OCI-LY1 (cell line): ENCODE results near the gene CLBA1.
"Not testable (repeated sequence)": the region's sequence is repeated elsewhere in the genome, so short reads cannot be mapped to it uniquely, and the experiment has no call there.

Experiments
- H2AFZ ChIP-seq: fragments of 200-600 bp; sonication (generic), shearing (Covaris generic); 2 replicates; pipeline ENCODE4 v1.6.0; 2014; ENCODE audit warnings: antibody characterized with exemption, mild to moderate bottlenecking, low read length
- H3F3A ChIP-seq: fragments of 200-600 bp; sonication (generic), shearing (Covaris generic); 2 replicates; pipeline ENCODE4 v1.6.0; 2014; ENCODE audit warnings: mild to moderate bottlenecking, antibody characterized with exemption, low read length, moderate library complexity; ENCODE audit not compliant: insufficient read depth
- H3K27ac ChIP-seq: fragments of 200-600 bp; sonication (generic); 2 replicates; pipeline ENCODE4 v1.5.1; 2014; ENCODE audit warnings: low read length, mixed run types, mild to moderate bottlenecking, low read depth; ENCODE audit not compliant: poor library complexity, severe bottlenecking
- H3K27me3 ChIP-seq: fragments of 200-600 bp; sonication (generic); 2 replicates; pipeline ENCODE4 v1.6.0; 2014; ENCODE audit warnings: antibody characterized with exemption, mild to moderate bottlenecking, low read length, moderate library complexity; ENCODE audit not compliant: insufficient read depth
- H3K36me3 ChIP-seq: fragments of 200-600 bp; sonication (generic); 2 replicates; pipeline ENCODE4 v1.6.1; 2014; ENCODE audit warnings: mild to moderate bottlenecking, antibody characterized with exemption, low read length, moderate library complexity, mixed read lengths; ENCODE audit not compliant: insufficient read depth
- H3K4me1 ChIP-seq: fragments of 200-600 bp; sonication (generic); 2 replicates; pipeline ENCODE4 v1.5.1; 2014; ENCODE audit warnings: mild to moderate bottlenecking, low read length, moderate library complexity; ENCODE audit not compliant: insufficient read depth, severe bottlenecking
- H3K4me2 ChIP-seq: fragments of 200-600 bp; sonication (generic), shearing (Covaris generic); 2 replicates; pipeline ENCODE4 v1.6.1; 2014; ENCODE audit warnings: low read length
- H3K4me3 ChIP-seq: fragments of 200-600 bp; sonication (generic); 2 replicates; pipeline ENCODE4 v1.5.1; 2014; ENCODE audit warnings: low read length, low read depth, mild to moderate bottlenecking, mixed read lengths; ENCODE audit not compliant: poor library complexity, severe bottlenecking
- H3K79me2 ChIP-seq: fragments of 200-600 bp; shearing (Covaris generic); 2 replicates; pipeline ENCODE4 v1.6.1; 2016; ENCODE audit warnings: mixed run types, low read length, mixed read lengths; ENCODE audit not compliant: insufficient read depth
- H3K9ac ChIP-seq: fragments of 200-600 bp; sonication (generic), shearing (Covaris generic); 2 replicates; pipeline ENCODE4 v1.6.1; 2014; ENCODE audit warnings: mild to moderate bottlenecking, low read length, mixed read lengths
- H3K9me2 ChIP-seq: fragments of 200-600 bp; sonication (generic), shearing (Covaris generic); 2 replicates; pipeline ENCODE4 v1.6.1; 2014; ENCODE audit warnings: low read depth, mild to moderate bottlenecking, low read length, mixed read lengths
- H3K9me3 ChIP-seq: fragments of 200-600 bp; shearing (Covaris generic); 2 replicates; pipeline ENCODE4 v1.6.1; 2014; ENCODE audit warnings: low read length, mixed read lengths
- H4K20me1 ChIP-seq: fragments of 200-600 bp; sonication (generic), shearing (Covaris generic); 2 replicates; pipeline ENCODE4 v1.6.0; 2016; ENCODE audit warnings: mild to moderate bottlenecking, low read length; ENCODE audit not compliant: insufficient read depth
- EZH2 ChIP-seq: fragments of 200-600 bp; sonication (generic), shearing (Covaris generic); IDR thresholded peaks from 2 replicates; pipeline ENCODE4 v1.8.0; 2017; ENCODE audit warnings: borderline replicate concordance, mixed run types, mild to moderate bottlenecking, antibody characterized with exemption, low read length, moderate library complexity, mixed read lengths
- TF ChIP-seq, protein P1 (sequence below): fragments of 200-600 bp; sonication (generic), shearing (Covaris generic); IDR thresholded peaks from 2 replicates; pipeline ENCODE4 v1.5.1; 2017; ENCODE audit warnings: mild to moderate bottlenecking, antibody characterized with exemption, low read length, moderate library complexity, mixed read lengths

Gene CLBA1

DNA sequence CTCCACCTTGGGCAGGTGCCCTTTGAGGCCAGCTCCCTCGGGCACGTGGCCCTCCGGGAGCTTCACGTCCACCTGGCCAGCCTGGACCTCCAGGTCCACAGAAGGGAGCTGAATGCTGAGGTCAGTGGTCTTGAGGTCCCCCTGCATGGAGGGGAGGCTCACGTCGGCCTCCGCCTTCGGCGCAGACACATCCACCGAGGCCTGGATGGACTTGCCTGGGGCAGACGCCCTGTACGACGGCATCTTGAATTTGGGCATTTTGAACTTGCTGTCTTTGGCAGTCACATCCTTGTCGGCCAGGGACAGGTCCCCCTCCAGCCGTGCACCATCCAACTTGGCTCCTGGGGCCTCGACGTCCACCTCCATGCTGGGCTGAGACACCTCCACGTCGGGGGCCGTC is 40.3 kb upstream of the CLBA1 start:
- H3K36me3 ChIP-seq, H2AFZ ChIP-seq, H3F3A ChIP-seq, H3K9ac ChIP-seq, H3K9me2 ChIP-seq, H4K20me1 ChIP-seq, H3K4me1 ChIP-seq, H3K9me3 ChIP-seq, H3K4me3 ChIP-seq, H3K27me3 ChIP-seq, H3K4me2 ChIP-seq, H3K79me2 ChIP-seq, H3K27ac ChIP-seq: not testable (repeated sequence)

DNA sequence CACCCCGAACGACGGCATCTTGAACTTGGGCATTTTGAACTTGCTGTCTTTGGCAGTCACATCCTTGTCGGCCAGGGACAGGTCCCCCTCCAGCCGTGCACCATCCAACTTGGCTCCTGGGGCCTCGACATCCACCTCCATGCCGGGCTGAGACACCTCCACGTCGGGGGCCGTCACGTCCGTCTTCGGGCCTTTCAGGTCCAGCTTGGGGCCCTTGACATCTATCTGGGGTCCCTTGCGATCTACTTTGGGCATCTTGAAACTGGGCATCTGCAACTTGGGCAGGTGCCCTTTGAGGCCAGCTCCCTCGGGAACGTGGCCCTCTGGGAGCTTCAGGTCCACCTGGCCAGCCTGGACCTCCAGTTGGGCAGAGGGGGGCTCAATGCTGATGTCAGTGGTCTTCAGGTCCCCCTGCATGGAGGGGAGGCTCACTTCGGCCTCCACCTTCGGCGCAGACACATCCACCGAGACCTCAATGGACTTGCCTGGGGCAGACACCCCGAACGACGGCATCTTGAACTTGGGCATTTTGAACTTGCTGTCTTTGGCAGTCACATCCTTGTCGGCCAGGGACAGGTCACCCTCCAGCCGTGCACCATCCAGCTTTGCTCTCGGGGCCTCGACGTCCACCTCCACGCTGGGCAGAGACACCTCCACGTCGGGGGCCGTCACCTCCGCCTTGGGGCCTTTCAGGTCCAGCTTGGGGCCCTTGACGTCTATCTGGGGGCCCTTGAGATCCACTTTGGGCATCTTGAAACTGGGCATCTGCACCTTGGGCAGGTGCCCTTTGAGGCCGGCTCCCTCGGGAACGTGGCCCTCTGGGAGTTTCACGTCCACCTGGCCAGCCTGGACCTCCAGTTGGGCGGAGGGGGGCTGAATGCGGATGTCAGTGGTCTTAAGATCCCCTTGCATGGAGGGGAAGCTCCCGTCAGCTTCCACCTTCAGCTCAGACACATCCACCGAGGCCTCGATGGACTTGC is 39.3 kb upstream of the CLBA1 start:
- not testable (repeated sequence) for H3K9ac ChIP-seq, H3K27me3 ChIP-seq, H3K9me2 ChIP-seq, H3K4me1 ChIP-seq, H3K36me3 ChIP-seq, H2AFZ ChIP-seq, H4K20me1 ChIP-seq, H3K4me2 ChIP-seq, H3K4me3 ChIP-seq, H3F3A ChIP-seq, H3K79me2 ChIP-seq, H3K27ac ChIP-seq, H3K9me3 ChIP-seq

DNA sequence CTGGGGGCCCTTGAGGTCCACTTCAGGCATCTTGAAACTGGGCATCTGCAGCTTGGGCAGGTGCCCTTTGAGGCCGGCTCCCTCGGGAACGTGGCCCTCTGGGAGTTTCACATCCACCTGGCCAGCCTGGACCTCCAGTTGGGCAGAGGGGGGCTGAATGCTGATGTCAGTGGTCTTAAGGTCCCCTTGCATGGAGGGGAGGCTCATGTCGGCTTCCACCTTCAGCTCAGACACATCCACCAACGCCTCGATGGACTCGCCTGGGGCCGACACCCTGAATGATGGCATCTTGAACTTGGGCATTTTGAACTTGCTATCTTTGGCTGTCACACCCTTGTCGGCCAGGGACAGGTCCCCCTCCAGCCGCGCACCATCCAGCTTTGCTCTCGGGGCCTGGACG is 38.4 kb upstream of the CLBA1 start:
- H3K9me3 ChIP-seq, H3K36me3 ChIP-seq, H3K27me3 ChIP-seq, H3K9ac ChIP-seq, H3K4me3 ChIP-seq, H2AFZ ChIP-seq, H3K4me1 ChIP-seq, H3K9me2 ChIP-seq, H3K27ac ChIP-seq, H4K20me1 ChIP-seq, H3F3A ChIP-seq, H3K4me2 ChIP-seq, H3K79me2 ChIP-seq: not testable (repeated sequence)

DNA sequence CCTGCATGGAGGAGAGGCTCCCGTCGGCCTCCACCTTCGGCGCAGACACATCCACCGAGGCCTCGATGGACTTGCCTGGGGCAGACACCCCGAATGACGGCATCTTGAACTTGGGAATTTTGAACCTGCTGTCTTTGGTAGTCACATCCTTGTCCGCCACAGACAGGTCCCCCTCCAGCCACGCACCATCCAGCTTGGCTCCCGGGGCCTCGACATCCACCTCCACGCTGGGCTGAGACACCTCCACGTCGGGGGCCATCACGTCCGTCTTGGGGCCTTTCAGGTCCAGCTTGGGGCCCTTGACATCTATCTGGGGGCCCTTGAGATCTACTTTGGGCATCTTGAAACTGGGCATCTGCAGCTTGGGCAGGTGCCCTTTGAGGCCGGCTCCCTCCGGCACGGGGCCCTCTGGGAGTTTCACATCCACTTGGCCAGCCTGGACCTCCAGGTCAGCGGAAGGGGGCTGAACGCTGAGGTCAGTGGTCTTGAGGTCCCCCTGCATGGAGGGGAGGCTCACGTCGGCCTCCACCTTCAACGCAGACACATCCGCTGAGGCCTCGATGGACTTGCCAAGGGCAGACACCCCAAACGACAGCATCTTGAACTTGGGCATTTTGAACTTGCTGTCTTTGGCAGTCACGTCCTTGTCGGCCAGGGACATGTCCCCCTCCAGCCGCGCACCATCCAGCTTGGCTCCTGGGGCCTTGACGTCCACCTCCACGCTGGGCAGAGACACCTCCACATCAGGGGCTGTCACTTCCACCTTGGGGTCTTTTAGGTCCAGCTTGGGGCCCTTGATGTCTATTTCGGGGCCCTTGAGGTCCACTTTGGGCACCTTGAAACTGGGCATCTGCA is 37.5 kb upstream of the CLBA1 start:
- not testable (repeated sequence) for H3K9me3 ChIP-seq, H3K9ac ChIP-seq, H3K4me2 ChIP-seq, H4K20me1 ChIP-seq, H3K4me1 ChIP-seq, H3K9me2 ChIP-seq, H3K27me3 ChIP-seq, H2AFZ ChIP-seq, H3F3A ChIP-seq, H3K27ac ChIP-seq, H3K79me2 ChIP-seq, H3K36me3 ChIP-seq, H3K4me3 ChIP-seq

DNA sequence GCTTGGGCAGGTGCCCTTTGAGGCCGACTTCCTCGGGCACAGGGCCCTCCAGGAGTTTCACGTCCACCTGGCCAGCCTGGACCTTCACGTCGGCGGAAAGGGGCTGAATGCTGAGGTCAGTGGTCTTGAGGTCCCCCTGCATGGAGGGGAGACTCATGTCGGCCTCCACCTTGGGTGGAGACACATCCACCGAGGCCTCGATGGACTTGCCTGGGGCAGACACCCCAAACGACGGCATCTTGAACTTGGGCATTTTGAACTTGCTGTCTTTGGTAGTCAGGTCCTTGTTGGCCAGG is 36.9 kb upstream of the CLBA1 start:
- no peaks in the 10 kb centered on the region for H3F3A ChIP-seq
- no peak overlapping the region for H2AFZ ChIP-seq
- no peak overlapping the region for H3K4me3 ChIP-seq
- TF ChIP-seq EZH2: no peak
- TF ChIP-seq, protein P1, sequence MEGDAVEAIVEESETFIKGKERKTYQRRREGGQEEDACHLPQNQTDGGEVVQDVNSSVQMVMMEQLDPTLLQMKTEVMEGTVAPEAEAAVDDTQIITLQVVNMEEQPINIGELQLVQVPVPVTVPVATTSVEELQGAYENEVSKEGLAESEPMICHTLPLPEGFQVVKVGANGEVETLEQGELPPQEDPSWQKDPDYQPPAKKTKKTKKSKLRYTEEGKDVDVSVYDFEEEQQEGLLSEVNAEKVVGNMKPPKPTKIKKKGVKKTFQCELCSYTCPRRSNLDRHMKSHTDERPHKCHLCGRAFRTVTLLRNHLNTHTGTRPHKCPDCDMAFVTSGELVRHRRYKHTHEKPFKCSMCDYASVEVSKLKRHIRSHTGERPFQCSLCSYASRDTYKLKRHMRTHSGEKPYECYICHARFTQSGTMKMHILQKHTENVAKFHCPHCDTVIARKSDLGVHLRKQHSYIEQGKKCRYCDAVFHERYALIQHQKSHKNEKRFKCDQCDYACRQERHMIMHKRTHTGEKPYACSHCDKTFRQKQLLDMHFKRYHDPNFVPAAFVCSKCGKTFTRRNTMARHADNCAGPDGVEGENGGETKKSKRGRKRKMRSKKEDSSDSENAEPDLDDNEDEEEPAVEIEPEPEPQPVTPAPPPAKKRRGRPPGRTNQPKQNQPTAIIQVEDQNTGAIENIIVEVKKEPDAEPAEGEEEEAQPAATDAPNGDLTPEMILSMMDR: no peak
- no peak overlapping the region for H3K27ac ChIP-seq
- no peaks in the 10 kb centered on the region for H3K79me2 ChIP-seq
- H3K4me1 ChIP-seq: no peaks in the 10 kb centered on the region
- H4K20me1 ChIP-seq: no peaks in the 10 kb centered on the region
- no peak overlapping the region for H3K9ac ChIP-seq
- H3K36me3 ChIP-seq: no peaks in the 10 kb centered on the region
- no peaks in the 10 kb centered on the region for H3K9me2 ChIP-seq
- no peak overlapping the region for H3K4me2 ChIP-seq
- no peaks in the 10 kb centered on the region for H3K9me3 ChIP-seq
- H3K27me3 ChIP-seq: no peaks in the 10 kb centered on the region

DNA sequence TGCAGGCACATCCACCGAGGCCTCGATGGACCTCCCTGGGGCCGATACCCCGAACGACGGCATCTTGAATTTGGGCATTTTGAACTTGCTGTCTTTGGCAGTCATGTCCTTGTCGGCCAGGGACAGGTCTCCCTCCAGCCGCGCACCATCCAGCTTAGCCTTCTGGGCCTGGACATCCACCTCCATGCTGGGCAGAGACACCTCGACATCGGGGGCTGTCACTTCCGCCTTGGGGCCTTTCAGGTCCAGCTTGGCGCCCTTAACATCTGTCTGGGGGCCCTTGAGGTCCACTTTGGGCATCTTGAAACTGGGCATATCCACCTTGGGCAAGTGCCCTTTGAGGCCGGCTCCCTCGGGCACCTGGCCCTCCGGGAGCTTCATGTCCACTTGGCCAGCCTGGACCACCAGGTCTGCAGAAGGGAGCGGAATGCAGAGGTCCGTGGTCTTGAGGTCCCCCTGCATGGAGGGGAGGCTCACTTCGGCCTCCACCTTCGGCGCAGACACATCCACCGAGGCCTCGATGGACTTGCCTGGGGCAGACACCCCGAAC is 36.1 kb upstream of the CLBA1 start:
- not testable (repeated sequence) for H3K27ac ChIP-seq, H2AFZ ChIP-seq, H3K9me2 ChIP-seq, H3K9ac ChIP-seq, H4K20me1 ChIP-seq, H3K36me3 ChIP-seq, H3K27me3 ChIP-seq, H3K4me2 ChIP-seq, H3F3A ChIP-seq, H3K79me2 ChIP-seq, H3K4me3 ChIP-seq, H3K4me1 ChIP-seq, H3K9me3 ChIP-seq
